Tibial nerve (tissue), 4 donors: ENCODE data around the gene NCBP2.

ENCODE experiments used
- EP300 ChIP-seq, 2 donors: sonication (generic); formaldehyde crosslinking; IDR thresholded peaks; one replicate each; pipeline ENCODE4 v1.6.1; 2017; ENCODE audit warnings: antibody characterized with exemption in 2 of 2, mild to moderate bottlenecking in 1 of 2
- POLR2A ChIP-seq, 2 donors: fragments of 450-650 bp; IDR thresholded peaks; one replicate each; pipeline ENCODE4 v1.6.1; 2017; ENCODE audit warnings: antibody characterized with exemption in 2 of 2, mild to moderate bottlenecking in 2 of 2, moderate library complexity in 2 of 2
- TF ChIP-seq, protein P1 (sequence below), 5 experiments: fragments of 200-600 bp in 3 of 5; fragments of 450-650 bp in 2 of 5; sonication (generic) in 3 of 5; IDR thresholded peaks; one replicate each; pipeline ENCODE4 v1.5.1; 2016 to 2019; ENCODE audit warnings: antibody characterized with exemption in 5 of 5, mild to moderate bottlenecking in 3 of 5, moderate library complexity in 2 of 5

DNA sequence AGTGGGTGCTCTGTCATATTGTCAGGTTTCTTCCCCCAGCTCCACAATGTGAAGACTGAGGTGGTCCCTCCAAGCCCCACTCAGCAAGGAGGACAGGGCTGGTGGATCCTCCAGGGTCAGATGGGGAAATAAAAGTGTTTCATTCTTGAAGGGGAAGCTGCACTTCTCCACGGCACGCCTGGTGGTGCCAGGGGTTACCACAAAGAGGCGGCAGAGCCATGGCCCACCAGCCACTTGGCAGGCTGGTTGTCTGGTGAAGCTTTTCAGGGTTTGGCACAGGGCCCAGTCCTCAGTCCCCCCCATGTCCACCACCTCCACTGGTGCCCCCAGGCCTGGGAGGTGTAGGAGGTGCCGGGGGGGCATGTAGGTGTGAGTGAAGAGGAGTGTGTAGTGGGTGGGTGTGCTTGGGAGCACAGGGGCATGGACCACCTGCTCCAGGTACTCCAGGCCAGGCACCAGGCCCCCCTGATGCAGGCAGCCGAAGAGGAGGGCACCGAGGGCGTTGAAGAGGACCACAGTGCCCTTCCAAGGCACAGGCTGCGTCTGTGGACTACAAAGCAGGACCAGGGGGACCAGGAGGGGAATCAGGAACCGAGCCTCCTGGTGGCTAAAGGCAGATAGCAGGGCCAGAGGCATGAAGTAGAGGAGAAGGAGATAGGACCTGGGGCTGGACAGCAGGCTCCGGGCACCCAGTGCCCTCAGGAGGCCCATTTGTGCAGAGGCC is 5.0 kb upstream of the NCBP2 start:
- TF ChIP-seq, protein P1, sequence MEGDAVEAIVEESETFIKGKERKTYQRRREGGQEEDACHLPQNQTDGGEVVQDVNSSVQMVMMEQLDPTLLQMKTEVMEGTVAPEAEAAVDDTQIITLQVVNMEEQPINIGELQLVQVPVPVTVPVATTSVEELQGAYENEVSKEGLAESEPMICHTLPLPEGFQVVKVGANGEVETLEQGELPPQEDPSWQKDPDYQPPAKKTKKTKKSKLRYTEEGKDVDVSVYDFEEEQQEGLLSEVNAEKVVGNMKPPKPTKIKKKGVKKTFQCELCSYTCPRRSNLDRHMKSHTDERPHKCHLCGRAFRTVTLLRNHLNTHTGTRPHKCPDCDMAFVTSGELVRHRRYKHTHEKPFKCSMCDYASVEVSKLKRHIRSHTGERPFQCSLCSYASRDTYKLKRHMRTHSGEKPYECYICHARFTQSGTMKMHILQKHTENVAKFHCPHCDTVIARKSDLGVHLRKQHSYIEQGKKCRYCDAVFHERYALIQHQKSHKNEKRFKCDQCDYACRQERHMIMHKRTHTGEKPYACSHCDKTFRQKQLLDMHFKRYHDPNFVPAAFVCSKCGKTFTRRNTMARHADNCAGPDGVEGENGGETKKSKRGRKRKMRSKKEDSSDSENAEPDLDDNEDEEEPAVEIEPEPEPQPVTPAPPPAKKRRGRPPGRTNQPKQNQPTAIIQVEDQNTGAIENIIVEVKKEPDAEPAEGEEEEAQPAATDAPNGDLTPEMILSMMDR (IDR thresholded peaks at IDR 0.05) = no peak
- TF ChIP-seq EP300 (IDR thresholded peaks at IDR 0.05) = no peak
- no peak for TF ChIP-seq POLR2A (IDR thresholded peaks at IDR 0.05)
